H1 (cell line): ENCODE data around the gene ANXA2.

Experiments
- EZH2 ChIP-seq: fragments of 200-600 bp; sonication (generic); IDR thresholded peaks from 2 replicates; pipeline ENCODE4 v1.7.1; 2012; ENCODE audit warnings: low read depth, mild to moderate bottlenecking, moderate library complexity, low read length, inconsistent platforms; ENCODE audit not compliant: severe bottlenecking
- FOSL1 ChIP-seq: IDR thresholded peaks from 2 replicates; pipeline ENCODE4 v1.6.1; 2011; ENCODE audit warnings: mild to moderate bottlenecking, low read depth, low read length, moderate library complexity; ENCODE audit not compliant: insufficient read depth
- SP1 ChIP-seq: IDR thresholded peaks from 2 replicates; pipeline ENCODE4 v1.6.1; 2011; ENCODE audit warnings: low read depth, low read length

DNA sequence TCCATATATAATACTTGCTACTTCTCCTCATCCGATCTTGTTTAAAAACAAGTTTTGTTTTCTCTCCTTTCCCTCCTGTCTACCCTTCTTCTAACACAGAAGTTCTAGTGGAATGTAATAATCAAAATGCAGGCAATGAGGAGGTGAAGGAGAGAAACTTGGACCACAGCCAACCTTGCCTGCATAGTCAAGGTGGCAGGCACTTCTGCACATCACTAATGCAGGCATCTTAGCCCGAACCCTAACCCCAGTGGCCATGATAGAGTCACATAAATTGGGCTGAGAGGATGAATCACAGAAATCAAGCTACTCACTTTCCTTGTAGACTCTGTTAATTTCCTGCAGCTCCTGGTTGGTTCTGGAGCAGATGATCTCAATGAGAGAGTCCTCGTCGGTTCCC lies 41.0 kb downstream of the ANXA2 start:
- TF ChIP-seq SP1 (no peak), FOSL1 (no peak), EZH2 (no peak)
